Measurements from ENCODE around the gene ULK2.
"Not testable (repeated sequence)": the region's sequence is repeated elsewhere in the genome, so short reads cannot be mapped to it uniquely, and the experiment has no call there.

ULK2 gene

GRCh38 chr17:19897090-19897837, 29.5 kb upstream of the ULK2 start:
- H3K9me2 ChIP-seq (replicated peaks; ENCODE audit: low read depth, low read length): no peaks in the 10 kb centered on the region
- H3K4me1 ChIP-seq (ENCODE audit: insufficient read depth, low read length, poor library complexity, severe bottlenecking): no peaks in the 10 kb centered on the region
- TF ChIP-seq CTCF (conservative IDR thresholded peaks at IDR 0.05; ENCODE audit: low read length): no peak
- H3K79me2 ChIP-seq (ENCODE audit: insufficient read depth, low read length): no peaks in the 10 kb centered on the region
- H3K27me3 ChIP-seq (ENCODE audit: insufficient read depth, low read length, poor library complexity, severe bottlenecking): no peaks in the 10 kb centered on the region
- H3K36me3 ChIP-seq (ENCODE audit: insufficient read depth, low read length): peaks cover 3% of the 10 kb centered on the region; the same call in 1 of the 2 replicates
- H3K9me3 ChIP-seq (ENCODE audit: insufficient read depth, low read depth, low read length): no peaks in the 10 kb centered on the region
- H3K9ac ChIP-seq (ENCODE audit: low read depth, low read length, poor library complexity, severe bottlenecking): no peak overlapping the region
- no peak overlapping the region for H3K4me2 ChIP-seq (ENCODE audit: low read depth, low read length, poor library complexity, severe bottlenecking)
- H3K4me3 ChIP-seq (ENCODE audit: low read length, poor library complexity, severe bottlenecking): no peak overlapping the region
- H2AFZ ChIP-seq (ENCODE audit: low read length): no peak overlapping the region
- no peaks in the 10 kb centered on the region for H4K20me1 ChIP-seq (ENCODE audit: insufficient read depth, low read length, poor library complexity, severe bottlenecking)
- H3F3A ChIP-seq (ENCODE audit: low read depth): no peaks in the 10 kb centered on the region

- Histone ChIP-seq H3F3A (ENCODE audit: low read depth) (no peaks in the 10 kb centered on the region), H3K4me2 (ENCODE audit: low read depth, low read length, poor library complexity, severe bottlenecking) (no peak overlapping the region), H3K9me2 (replicated peaks; ENCODE audit: low read depth, low read length) (no peaks in the 10 kb centered on the region)
Observed at GRCh38 chr17:19896679-19897078, 28.9 kb upstream of the ULK2 start.

GRCh38 chr17:19890554-19890953, 22.8 kb upstream of the ULK2 start:
- not testable (repeated sequence) for H3K4me2 ChIP-seq (ENCODE audit: low read depth, low read length, poor library complexity, severe bottlenecking); H3F3A ChIP-seq (ENCODE audit: low read depth); H3K27me3 ChIP-seq (ENCODE audit: insufficient read depth, low read length, poor library complexity, severe bottlenecking)

More at GRCh38 chr17:19896679-19897078, 28.9 kb upstream of the ULK2 start:
- TF ChIP-seq EZH2phosphoT487 (IDR thresholded peaks at IDR 0.05; ENCODE audit: borderline replicate concordance): no peak
- TF ChIP-seq CTCF (conservative IDR thresholded peaks at IDR 0.05; ENCODE audit: low read length): no peak
- Histone ChIP-seq H2AFZ (ENCODE audit: low read length) (no peak overlapping the region), H3K27me3 (ENCODE audit: insufficient read depth, low read length, poor library complexity, severe bottlenecking) (no peaks in the 10 kb centered on the region), H3K9me3 (ENCODE audit: insufficient read depth, low read depth, low read length) (no peaks in the 10 kb centered on the region), H3K36me3 (ENCODE audit: insufficient read depth, low read length) (peaks cover 3% of the 10 kb centered on the region; the same call in 1 of the 2 replicates), H3K9ac (ENCODE audit: low read depth, low read length, poor library complexity, severe bottlenecking) (no peak overlapping the region), H3K4me1 (ENCODE audit: insufficient read depth, low read length, poor library complexity, severe bottlenecking) (no peaks in the 10 kb centered on the region), H4K20me1 (ENCODE audit: insufficient read depth, low read length, poor library complexity, severe bottlenecking) (no peaks in the 10 kb centered on the region), H3K79me2 (ENCODE audit: insufficient read depth, low read length) (no peaks in the 10 kb centered on the region), H3K4me3 (ENCODE audit: low read length, poor library complexity, severe bottlenecking) (no peak overlapping the region)

GRCh38 chr17:19890001-19890400, 22.3 kb upstream of the ULK2 start:
- not testable (repeated sequence) for H3K4me3 ChIP-seq (ENCODE audit: low read length, poor library complexity, severe bottlenecking); H3K79me2 ChIP-seq (ENCODE audit: insufficient read depth, low read length); H3K9me3 ChIP-seq (ENCODE audit: insufficient read depth, low read depth, low read length); H3K27me3 ChIP-seq (ENCODE audit: insufficient read depth, low read length, poor library complexity, severe bottlenecking); H3K9ac ChIP-seq (ENCODE audit: low read depth, low read length, poor library complexity, severe bottlenecking); H3K36me3 ChIP-seq (ENCODE audit: insufficient read depth, low read length); H3K9me2 ChIP-seq (replicated peaks; ENCODE audit: low read depth, low read length); H4K20me1 ChIP-seq (ENCODE audit: insufficient read depth, low read length, poor library complexity, severe bottlenecking); H2AFZ ChIP-seq (ENCODE audit: low read length); H3K4me1 ChIP-seq (ENCODE audit: insufficient read depth, low read length, poor library complexity, severe bottlenecking); H3F3A ChIP-seq (ENCODE audit: low read depth); H3K4me2 ChIP-seq (ENCODE audit: low read depth, low read length, poor library complexity, severe bottlenecking)

More at GRCh38 chr17:19890554-19890953, 22.8 kb upstream of the ULK2 start:
- H3K79me2 ChIP-seq (ENCODE audit: insufficient read depth, low read length); H3K4me1 ChIP-seq (ENCODE audit: insufficient read depth, low read length, poor library complexity, severe bottlenecking); H2AFZ ChIP-seq (ENCODE audit: low read length); H3K4me3 ChIP-seq (ENCODE audit: low read length, poor library complexity, severe bottlenecking); H3K9ac ChIP-seq (ENCODE audit: low read depth, low read length, poor library complexity, severe bottlenecking); H3K36me3 ChIP-seq (ENCODE audit: insufficient read depth, low read length); H4K20me1 ChIP-seq (ENCODE audit: insufficient read depth, low read length, poor library complexity, severe bottlenecking); H3K9me2 ChIP-seq (replicated peaks; ENCODE audit: low read depth, low read length); H3K9me3 ChIP-seq (ENCODE audit: insufficient read depth, low read depth, low read length): not testable (repeated sequence)

Data from Loucy (cell line).